ENCODE data around the gene TCEAL4.

TCEAL4 gene

DNA sequence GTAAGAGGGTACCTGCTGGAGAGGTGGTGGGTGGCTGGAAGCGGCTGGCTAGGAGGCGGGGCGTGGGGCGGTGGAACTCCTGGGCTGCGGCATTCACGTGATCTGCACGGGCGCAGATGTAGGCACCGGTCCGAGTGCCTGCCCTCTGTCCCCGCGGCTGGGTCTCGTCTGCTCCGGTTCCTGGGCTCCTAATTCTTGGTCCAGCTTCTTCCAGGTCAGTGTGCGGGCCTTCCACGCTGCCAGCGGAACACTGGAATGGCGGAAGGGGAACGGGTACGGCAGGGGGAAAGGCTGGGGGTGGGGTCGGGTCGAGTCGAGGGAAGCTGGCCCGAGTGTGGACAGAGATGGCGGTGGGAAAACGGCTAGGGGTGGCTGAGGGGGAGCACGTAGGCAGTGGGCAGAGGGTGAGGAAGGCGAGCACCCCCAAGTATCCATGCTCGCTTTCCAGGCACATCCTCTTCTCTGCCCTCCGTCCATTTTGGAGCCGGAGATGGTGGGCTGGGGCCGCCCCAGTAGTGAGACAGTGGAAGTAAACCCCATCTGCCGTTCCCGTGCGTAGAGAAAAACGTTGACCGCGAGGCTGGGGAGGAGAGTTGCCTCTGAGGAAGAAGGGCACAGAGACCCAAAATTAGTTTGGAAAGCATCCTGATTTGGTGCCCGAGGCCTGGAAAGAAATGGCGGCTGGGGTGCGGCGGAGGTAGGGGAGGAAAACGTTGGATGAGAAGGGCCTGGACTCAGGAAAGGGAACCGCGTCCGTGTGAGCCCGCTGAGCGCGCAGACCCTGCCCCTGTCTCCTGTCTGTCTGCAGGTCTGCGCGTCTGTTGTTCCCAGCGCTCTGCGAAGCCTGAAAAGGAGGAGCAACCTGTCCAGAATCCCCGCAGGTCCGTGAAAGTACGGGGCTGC, at the start of gene TCEAL4:
TCEAL4 (plus strand) TSS at position 105 of the 903 bp plus-strand sequence. CDS start 1,161 bp downstream, outside the sequence.
- peak; percentile 25 for DNase-seq (ENCODE audit: low spot score)

DNA sequence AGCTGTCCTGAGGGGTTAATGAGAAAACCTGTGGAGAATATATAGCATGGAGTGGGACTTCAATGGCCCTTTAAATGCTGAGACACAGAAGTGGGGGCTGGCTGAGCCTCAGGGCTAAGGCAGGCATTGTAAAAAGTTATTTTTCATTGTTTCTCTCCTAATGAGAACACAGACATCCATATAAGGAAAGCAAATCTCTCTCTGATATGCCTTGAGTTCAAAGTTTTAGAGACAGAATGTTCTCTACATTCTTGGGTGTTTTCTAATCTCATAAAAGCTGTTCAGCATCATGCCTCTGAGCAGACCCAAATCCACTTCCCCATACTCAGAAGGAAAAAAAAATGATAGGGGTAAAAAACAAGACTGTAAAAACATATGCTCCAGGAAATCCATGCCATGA, 49.2 kb upstream of the TCEAL4 start:
- no peak for DNase-seq (ENCODE audit: low spot score)

DNA sequence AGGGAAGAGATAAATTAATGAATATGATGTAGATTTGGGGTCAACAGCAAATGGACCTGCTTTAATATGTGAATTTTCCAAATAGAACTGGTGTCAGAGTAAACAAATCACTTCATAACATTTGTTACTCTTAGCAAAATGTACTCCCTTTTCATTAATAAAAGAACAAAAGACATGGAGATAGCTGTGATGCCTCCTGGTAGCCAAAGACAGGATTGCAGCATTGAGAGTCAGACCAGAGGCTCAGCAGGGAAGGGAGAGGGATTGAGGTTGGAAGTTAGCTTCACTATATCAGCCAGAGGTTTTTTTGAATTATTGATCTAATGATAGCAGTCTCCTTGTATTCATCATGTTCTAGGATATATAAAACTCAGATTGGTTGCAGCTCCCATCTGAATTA, 48.6 kb upstream of the TCEAL4 start:
- no peak for DNase-seq (ENCODE audit: low spot score)

DNA sequence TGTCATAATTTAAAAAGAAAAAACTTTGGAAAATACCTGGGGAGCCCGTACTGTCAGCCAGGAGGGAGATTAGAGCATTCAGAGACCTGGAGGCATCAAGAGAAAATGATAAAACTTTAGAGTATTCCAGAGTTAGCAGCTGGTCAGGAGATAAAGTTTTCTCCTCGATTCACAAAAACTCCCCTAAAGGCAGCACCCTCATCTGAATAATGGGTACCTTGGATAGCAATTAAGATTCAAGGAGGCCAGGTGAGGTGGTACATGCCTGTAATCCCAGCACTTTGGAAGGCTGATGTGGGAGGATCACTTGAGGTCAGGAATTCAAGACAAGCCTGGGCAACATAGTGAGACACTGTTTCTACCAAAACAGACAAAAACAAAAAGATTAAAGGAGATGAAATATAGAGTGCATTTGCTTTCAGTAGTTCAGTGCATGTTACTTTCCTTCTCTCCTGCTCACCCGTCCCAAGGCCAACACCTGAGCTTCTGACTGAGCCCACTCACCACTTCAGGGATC, 47.4 kb upstream of the TCEAL4 start:
- DNase-seq (ENCODE audit: low spot score) = no peak

DNA sequence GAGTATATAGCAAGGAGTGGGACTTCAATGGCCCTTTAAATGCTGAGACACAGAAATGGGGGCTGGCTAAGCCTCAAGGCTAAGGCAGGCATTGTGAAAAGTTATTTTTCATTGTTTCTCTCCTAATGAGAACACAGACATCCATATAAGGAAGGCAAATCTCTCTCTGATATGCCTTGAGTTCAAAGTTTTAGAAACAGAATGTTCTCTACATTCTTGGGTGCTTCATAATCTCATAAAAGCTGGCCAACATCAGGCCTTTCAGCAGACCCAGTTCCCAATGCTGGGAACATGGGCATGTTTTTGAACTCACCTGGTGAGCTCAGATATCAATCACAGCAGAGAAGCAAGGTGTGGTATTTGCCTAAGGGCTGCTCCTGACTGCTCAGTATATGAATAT, 46.6 kb upstream of the TCEAL4 start:
- DNase-seq (ENCODE audit: low spot score) = no peak

DNA sequence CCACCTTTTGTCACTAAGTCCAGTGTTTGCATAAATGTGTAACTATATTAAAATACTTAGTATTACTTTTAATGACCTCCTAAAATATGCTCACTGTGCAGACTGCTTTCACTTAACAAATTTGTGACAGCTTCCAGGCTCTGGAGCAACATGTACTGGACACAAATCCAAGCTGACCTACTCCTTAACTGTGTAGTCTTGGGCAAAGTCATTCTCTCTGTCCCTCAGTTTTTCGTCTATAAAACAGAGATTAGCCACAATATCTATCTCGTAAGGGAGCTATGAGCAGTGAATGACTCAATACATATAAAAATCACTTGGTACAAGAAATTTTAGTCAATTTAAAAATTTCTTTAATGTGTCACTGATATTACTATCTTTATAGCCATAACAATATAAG, 45.6 kb upstream of the TCEAL4 start:
- no peak for DNase-seq (ENCODE audit: low spot score)

DNA sequence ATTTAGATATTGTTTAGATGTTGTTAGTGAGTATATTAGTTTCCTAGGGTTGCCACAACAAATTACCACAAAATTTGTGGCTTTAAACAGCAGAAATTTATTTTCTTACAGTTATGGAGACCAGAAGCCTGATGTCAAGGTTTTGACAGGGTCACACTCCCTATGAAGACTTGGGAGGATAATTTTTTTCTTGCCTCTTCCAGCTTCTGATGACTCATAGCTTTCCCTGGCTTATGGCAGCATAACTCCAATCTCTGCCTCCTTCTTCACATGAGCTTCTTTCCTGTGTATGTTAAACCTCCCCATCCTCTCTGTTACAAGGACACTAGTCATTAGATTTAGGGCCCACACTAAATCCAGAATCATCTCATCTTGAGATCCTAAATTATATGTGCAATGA, 45.2 kb upstream of the TCEAL4 start:
- no peak for DNase-seq (ENCODE audit: low spot score)

DNA sequence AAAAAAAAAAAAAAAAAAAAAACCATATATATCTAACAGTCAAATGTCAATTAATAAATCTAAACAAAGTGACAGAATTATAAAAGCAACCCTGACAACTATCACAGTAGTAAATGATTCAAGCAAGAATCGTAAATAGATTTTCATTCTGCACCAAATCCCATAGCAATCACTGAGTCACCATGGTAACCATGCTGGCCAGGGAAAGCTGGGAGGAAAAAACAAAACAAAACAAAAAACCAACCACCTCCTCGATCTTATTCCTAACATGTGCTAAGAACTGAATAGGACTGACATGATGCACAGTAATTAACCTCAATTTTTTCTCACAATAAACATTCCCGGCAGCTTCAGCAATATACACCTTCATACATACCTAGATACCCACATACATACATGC, 35.4 kb upstream of the TCEAL4 start:
- DNase-seq (ENCODE audit: low spot score) = no peak

DNA sequence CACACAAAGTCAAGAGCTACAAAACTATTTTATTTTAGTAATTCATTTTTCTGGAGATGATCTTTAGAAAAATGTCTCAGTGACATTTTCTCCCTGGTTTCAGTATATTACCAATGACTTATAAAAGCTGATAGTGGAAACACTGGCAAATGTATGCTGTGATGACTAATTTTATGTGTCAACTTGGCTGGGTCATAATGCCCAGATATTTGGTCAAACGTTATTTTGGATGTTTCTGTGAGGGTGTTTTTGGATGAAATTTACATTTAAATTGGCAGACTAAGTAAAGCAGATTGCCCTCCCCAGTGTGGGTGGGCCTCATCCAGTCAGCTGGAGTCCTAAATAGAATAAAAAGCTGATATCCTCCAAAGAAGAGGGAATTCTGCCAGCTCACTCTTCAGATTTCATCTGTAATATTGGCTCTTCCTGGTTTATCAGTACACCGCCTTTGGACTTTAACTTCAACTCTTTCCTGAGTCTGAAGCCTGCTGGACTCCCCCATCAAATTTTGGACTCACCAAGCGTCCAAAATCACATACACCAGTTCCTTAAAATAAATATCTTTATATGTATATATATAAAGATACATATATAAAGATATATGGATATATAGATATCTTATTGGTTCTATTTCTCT, 34.8 kb upstream of the TCEAL4 start:
- DNase-seq (ENCODE audit: low spot score) = no peak

DNA sequence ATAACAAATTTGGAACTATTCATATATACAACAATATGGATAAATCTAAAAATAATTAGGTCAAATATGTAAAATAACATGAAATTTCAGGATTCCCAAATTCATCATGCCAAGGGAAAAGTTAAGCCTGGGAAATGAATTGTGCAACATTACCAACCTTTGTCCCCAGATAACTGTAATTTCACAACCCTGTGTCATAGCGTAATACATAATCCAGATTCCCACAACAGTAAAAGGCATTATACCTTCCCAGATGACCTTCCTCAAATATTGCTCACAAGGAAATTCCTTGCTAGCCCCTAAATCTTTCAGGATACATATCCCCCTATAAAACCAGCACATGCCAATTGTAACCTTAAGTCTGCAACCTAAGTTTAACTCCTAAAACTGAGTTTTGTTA, 33.1 kb upstream of the TCEAL4 start:
- no peak for DNase-seq (ENCODE audit: low spot score)

DNA sequence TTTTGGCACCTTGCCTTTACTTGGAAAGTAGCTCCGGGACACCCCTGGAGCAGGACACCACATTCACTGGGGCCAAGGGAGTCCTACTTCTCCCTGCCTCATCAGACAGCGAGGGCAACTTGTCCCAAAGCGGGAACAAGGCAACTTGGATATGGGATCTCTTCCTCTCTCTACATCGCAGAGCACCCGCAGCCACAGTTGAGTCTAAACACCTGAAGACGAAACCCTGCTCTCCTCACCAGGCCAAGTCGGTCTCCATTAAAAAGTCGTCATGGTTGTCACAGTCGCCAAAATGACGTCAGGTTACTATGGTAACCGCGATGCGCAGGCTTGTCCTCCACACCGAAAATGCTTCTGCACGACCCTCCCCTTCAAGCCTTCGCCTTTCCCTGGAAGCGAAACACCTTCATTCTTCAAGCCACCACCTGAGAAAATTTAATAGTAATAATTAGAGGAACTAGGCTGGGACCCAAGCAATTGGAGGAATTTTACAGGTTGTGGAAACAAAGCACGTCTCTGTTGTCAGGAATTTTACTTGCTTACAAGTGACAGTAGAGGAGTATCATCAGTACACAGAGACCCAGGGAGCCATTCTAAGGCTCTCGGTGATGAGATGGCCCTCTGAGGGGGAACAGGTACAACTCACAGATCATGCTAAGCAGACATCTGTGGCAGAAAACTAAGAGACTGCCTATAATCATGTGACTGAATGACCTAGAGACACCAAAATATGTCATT, 30.5 kb upstream of the TCEAL4 start:
- DNase-seq (ENCODE audit: low spot score) = peak; percentile 77

DNA sequence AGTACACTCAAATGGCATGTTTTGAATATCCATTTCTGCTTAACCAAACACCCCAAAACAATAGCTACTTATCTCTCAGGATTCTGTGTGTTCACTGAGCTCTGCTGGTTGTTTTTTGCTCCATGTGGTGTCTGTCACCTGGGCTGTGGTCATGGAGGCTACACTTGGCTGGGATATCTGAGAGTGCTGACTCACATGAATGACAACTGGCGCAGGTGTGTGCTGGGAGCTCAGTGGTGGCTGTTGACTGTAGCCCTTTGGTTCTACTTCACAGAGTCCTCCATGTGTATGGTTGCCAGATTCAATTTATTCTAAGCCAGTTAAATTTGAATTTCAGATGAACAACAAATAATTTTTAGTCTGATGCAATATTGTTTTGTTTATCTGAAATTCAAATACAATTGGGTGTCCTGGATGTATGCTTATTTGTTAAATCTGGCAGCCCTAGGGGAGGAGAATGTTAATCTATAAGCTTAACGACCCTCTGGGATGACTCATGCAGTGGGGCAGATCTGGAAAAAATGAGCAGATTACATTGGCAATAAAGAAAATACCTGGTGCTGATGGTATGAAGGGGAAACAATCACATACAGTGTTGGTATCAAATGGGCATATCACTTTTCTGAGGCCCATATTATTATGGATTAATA, 28.2 kb upstream of the TCEAL4 start:
- no peak for DNase-seq (ENCODE audit: low spot score)

DNA sequence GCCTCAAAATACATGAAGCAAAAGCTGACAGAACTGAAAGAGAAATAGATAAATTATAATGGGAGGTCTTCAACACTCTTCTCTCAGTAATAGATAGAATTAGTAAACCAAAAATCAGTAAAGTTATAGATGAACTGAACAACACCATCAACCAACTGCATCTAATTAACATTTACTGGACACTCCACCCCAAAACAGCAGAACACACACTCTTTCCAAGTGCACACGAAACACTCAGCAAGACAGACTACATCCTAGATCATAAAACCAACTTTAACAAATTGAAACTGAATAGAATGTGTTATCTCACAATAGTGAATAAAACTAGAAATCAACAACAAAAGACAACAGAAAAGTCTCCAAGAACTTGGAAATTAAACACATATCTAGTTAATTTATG, 25.1 kb upstream of the TCEAL4 start:
- DNase-seq (ENCODE audit: low spot score) = no peak

DNA sequence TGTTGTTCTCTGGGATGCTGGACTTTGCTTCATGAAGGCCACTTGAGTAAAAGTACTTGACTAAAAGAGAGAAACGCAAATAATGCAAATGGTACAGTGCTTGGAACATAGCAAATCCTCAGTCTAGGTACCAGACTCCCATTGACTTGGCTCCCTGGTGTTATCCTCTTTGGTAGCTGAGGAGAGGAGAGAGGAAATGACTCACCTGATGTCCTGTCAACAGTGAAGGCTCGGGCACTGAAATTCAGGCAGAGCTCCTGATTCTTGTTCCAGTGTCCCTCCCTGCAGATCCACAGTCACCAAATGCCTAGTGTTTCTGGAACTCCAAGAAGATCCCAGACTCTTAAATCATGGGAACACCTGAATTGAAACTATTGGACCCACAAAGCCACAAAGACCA, 22.5 kb upstream of the TCEAL4 start:
- DNase-seq (ENCODE audit: low spot score) = no peak

DNA sequence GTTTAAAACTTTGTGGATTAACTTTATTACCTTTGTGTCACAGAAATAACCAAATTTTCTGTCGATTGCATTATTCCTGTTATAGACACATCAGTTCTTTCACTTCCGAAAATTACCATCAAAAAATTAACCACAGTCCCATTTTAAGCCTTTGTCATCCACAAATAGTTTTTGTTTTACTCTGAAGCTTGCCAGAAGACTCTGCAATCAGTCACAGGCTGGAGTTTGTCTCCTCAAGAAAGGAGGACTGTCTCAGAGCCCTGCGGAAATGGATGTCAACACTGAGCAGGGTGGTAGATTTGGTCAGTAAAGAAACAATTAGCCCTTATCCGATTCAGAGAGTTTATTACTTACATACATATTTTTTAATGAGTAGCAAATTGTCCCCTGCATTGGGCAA, 20.1 kb upstream of the TCEAL4 start:
- no peak for DNase-seq (ENCODE audit: low spot score)

DNA sequence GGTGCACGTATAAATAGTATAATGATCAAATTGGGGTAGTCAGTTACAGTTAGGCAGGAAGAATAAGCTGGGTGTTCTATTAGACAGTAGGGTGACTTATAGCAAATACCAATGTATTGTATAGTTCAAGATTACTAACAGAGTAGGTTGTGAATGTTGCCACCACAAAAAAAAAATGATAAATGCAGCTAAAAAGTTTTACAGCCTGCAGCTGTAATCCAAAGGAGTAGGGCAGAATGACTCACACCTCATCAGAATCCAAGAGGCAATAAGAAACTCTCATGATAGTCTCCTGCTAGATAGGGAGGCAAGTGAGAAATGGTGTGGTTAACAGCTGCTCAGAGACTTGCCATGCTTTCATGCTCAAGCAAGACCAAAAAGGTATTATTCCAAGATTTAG, 19.6 kb upstream of the TCEAL4 start:
- DNase-seq (ENCODE audit: low spot score) = no peak

DNA sequence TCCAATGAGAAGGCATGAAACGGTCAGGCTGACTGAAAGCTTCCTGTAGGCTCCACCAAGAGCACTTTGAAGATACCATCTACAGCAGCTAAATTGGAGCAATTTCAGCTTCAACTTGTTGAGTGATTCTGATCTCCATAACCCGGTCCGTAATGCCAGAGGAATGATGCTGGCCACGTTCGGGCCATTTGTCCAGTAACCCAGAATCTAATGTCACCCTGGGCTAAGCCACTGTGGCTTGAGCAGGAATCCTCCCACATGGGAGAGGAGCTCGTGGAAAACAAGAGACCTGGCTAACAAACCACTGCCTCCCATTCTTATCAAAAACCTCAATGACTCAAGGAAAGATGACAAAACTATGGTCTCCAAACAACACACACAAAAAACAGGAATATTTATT, 14.2 kb upstream of the TCEAL4 start:
- no peak for DNase-seq (ENCODE audit: low spot score)

DNA sequence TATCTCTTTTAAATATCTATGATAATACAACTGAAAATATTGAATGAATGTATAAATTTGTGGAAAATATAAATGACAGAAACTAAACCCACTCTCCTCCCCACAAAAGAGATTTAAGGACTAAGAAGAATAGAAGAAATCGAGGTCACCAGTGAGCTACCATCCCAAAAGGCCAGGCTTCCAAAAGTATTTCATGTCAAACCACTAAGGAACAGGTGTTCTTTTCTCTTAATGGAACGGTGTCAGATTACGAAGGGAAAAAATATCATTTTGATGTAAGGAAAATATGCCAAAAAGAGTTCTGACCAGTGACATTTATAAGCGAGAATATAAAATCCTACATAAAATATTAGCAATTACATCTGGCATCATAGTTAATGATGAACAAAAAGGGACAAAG, 13.6 kb upstream of the TCEAL4 start:
- no peak for DNase-seq (ENCODE audit: low spot score)

DNA sequence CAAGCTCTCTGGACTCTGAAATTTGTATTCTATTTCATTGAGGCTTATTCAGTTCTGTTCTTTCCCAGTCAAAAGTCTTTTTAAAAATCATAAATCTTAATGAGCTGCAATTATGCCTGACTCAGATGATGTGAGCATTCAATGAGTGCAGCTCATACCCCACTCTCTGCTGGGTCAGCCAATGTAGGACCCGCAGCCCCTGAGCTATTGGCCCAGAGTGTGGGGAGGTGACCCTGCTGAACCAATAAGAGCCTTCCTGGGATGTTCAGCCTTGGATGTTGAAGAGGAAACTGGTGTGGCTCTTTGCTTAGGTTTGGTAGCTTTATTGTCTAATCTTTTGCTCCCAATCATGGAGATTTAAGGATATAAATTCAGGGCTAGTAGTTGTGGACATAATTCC, 12.1 kb upstream of the TCEAL4 start:
- DNase-seq (ENCODE audit: low spot score) = no peak

DNA sequence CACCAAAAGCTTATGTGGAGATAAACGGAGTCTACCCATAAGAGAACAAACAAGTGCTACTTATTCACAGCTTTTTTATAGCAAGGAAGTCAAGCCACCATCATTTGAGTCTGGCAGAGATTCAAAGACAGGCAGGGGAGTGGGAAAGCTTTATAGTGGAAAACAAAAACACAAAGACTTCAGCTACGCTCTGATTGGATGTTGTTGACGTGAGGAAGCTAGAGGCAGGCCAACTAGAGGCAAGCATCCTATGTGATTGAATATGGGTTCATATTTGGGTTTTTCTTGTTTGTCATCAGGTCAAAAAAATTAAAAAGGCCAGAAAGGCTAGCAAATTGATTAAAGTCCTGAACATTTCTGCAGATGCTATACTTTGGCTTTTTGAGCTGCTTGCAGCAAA, 719 bp upstream of the TCEAL4 start:
- DNase-seq (ENCODE audit: low spot score) = no peak

DNA sequence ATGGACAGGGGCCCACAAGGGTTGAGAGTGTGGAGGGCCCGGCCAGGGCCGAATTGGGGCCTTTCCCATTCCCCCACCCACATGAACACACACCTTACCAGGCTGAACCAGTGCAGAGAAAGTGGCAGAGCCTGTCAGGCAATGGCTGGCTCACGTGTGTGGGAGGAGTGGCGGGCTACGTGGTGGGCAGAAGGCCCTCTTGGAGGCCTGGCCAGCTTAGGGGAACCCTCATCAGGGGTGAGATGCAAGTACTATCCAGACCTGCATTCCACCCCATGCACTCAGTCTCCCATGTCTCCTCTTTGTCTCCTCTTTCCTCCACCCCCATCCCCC, 965 bp downstream of the TCEAL4 start:
- DNase-seq (ENCODE audit: low spot score) = no peak

DNA sequence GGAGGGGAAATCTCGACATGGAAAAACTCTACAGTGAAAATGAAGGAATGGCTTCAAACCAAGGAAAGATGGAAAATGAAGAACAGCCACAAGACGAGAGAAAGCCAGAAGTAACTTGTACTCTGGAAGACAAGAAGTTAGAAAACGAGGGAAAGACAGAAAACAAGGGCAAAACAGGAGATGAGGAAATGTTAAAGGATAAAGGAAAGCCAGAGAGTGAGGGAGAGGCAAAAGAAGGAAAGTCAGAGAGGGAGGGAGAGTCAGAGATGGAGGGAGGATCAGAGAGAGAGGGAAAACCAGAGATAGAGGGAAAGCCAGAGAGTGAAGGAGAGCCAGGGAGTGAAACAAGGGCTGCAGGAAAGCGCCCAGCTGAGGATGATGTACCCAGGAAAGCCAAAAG, 1.3 kb downstream of the TCEAL4 start:
- DNase-seq (ENCODE audit: low spot score) = no peak
